ENCODE results near the gene SLC24A3. TPM values are rescaled to one million over a fixed set of nuclear protein-coding genes. Genes with fewer than 3 reads are reported as not detected.

The SLC24A3 gene
- total and polyA plus RNA-seq, 5 donors, result 0.57 to 1.1 (median 0.76) TPM

DNA sequence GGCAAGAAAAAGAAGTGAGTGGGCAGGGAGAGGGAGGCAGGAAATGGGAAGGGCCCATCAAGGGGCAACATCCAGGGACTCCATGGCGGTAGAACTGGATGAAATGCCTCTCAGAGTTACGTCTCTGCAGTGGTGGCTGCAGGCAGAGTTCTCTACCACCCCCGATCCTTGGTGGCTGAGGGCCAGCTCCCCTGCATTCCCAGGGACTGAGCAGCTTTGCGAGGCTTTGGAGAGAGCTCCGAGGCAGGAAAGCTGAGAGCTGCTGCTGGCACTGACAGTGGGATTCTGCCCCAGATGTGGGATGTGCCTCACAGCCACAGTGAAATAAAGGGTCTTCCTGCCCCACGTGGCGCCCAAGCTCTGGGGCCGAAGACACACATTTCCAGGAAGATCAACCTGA, 236.6 kb downstream of the SLC24A3 start:
- DNase-seq, result peak in 1 of 3 donors; percentile 47
- intact Hi-C loops (cut with DNase I), result no loop called here
- no peaks in the 10 kb centered on the region for H3K27me3 ChIP-seq (ENCODE audit: control insufficient read depth, insufficient read depth)

DNA sequence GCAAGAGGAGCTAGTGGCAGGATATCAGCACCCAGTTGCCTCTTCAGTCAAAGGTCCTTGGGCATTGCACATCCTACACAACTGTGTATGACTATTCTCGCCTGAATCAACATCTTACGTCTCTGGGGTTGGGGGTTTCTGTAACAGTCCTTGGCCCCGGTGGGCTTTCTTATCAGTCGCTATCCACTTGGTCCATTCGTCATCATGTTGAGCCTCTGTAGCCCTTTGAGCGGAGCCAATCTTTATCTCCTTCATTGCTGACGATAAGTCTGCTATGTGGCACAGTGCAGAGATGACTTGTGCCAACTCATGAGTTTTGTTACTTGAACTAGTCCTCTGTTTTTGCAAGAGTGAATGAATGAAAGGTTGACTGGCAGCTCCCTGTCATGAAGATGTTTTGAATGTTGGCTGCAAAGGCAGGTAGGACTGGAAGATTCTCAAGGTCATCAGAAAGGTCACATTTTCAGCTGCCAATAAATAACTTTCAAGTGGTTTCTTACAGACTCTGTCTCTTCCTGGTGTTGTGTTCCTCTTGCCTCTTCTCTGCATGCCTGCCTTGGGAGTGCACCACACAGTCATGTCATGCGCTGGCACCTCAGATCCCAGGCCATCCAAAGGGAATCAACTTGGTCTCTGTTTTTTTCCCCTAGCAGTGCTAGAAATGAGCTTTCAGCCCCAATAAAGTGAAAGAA, 238.9 kb downstream of the SLC24A3 start:
- H3K27me3 ChIP-seq (ENCODE audit: control insufficient read depth, insufficient read depth), result no peaks in the 10 kb centered on the region
- DNase-seq (no peak), ATAC-seq (no peak)
- no peak overlapping the region for H3K27ac ChIP-seq (ENCODE audit: low read length)
- H3K9me3 ChIP-seq (ENCODE audit: control insufficient read depth, low read length), result no peaks in the 10 kb centered on the region
- WGBS, result 50% methylated on average over 8 of the region's 8 CpGs
- no peak overlapping the region for H3K4me3 ChIP-seq (ENCODE audit: low read length)
- intact Hi-C loops (cut with DNase I), result no loop called here
- no peaks in the 10 kb centered on the region for H3K4me1 ChIP-seq (ENCODE audit: control insufficient read depth, insufficient read depth, low read length)

More for the DNA sequence above, 236.6 kb downstream of the SLC24A3 start:
- Histone ChIP-seq H3K27ac (ENCODE audit: low read length) (no peak overlapping the region), H3K9me3 (ENCODE audit: control insufficient read depth, low read length) (no peaks in the 10 kb centered on the region), H3K4me1 (ENCODE audit: control insufficient read depth, insufficient read depth, low read length) (no peaks in the 10 kb centered on the region), H3K4me3 (ENCODE audit: low read length) (no peak overlapping the region)
- WGBS, result 59% methylated on average over 8 of the region's 8 CpGs
- no peak for ATAC-seq

- ATAC-seq (no peak), DNase-seq (no peak)
- H3K4me3 ChIP-seq (ENCODE audit: low read length), result no peak overlapping the region
- H3K4me1 ChIP-seq (ENCODE audit: control insufficient read depth, insufficient read depth, low read length), result no peaks in the 10 kb centered on the region
- no peak overlapping the region for H3K27ac ChIP-seq (ENCODE audit: low read length)
- H3K27me3 ChIP-seq (ENCODE audit: control insufficient read depth, insufficient read depth), result no peaks in the 10 kb centered on the region
- WGBS, result 59% methylated on average over 9 of the region's 9 CpGs
- intact Hi-C loops (cut with DNase I), result no loop called here
- H3K9me3 ChIP-seq (ENCODE audit: control insufficient read depth, low read length), result no peaks in the 10 kb centered on the region
These were observed 239.5 kb downstream of the SLC24A3 start for GRCh38 chr20:19451923-19452295.

DNA sequence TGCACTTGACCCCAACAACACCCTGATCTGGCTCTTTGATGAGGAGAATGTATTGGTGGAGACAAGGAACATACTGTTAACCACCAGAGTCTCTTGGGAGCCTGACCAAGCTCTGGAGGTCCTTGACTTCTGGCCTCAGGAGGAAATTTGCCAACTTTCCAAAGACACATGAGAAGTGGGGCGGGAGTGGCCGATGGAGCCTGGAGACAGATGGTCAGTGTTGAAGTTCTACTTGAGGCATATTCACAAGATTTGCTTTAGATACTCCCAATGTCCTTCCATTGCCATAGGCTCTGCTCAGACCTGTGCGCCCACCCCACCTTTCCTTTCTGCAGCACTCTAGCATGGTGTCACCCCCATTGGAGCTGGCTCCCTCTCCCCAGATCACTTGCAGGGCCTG, 241.0 kb downstream of the SLC24A3 start:
- Histone ChIP-seq H3K27ac (ENCODE audit: low read length) (no peak overlapping the region), H3K4me3 (ENCODE audit: low read length) (no peak overlapping the region), H3K27me3 (ENCODE audit: control insufficient read depth, insufficient read depth) (no peaks in the 10 kb centered on the region), H3K9me3 (ENCODE audit: control insufficient read depth, low read length) (no peaks in the 10 kb centered on the region), H3K4me1 (ENCODE audit: control insufficient read depth, insufficient read depth, low read length) (no peaks in the 10 kb centered on the region)
- ATAC-seq (no peak), DNase-seq (no peak)
- 91% methylated on average over 3 of the region's 3 CpGs for WGBS
- intact Hi-C loops (cut with DNase I), result no loop called here

GRCh38 chr20:19453862-19454261, 241.4 kb downstream of the SLC24A3 start:
- WGBS, result 81% methylated on average over 6 of the region's 6 CpGs
- ATAC-seq, result no peak

GRCh38 chr20:19456595-19457395, 244.4 kb downstream of the SLC24A3 start:
- Histone ChIP-seq H3K4me1 (ENCODE audit: control insufficient read depth, insufficient read depth, low read length) (no peaks in the 10 kb centered on the region), H3K27me3 (ENCODE audit: control insufficient read depth, insufficient read depth) (no peaks in the 10 kb centered on the region), H3K4me3 (ENCODE audit: low read length) (no peak overlapping the region), H3K9me3 (ENCODE audit: control insufficient read depth, low read length) (no peaks in the 10 kb centered on the region), H3K27ac (ENCODE audit: low read length) (no peak overlapping the region)
- DNase-seq, result no peak
- intact Hi-C loops (cut with DNase I), result no loop called here
- ATAC-seq, result no peak
- 56% methylated on average over 2 of the region's 2 CpGs for WGBS

More at GRCh38 chr20:19453862-19454261, 241.4 kb downstream of the SLC24A3 start:
- Histone ChIP-seq H3K4me1 (ENCODE audit: control insufficient read depth, insufficient read depth, low read length) (no peaks in the 10 kb centered on the region), H3K4me3 (ENCODE audit: low read length) (no peak overlapping the region), H3K27ac (ENCODE audit: low read length) (no peak overlapping the region), H3K9me3 (ENCODE audit: control insufficient read depth, low read length) (no peaks in the 10 kb centered on the region), H3K27me3 (ENCODE audit: control insufficient read depth, insufficient read depth) (no peaks in the 10 kb centered on the region)
- intact Hi-C loops (cut with DNase I), result no loop called here
- no peak for DNase-seq

DNA sequence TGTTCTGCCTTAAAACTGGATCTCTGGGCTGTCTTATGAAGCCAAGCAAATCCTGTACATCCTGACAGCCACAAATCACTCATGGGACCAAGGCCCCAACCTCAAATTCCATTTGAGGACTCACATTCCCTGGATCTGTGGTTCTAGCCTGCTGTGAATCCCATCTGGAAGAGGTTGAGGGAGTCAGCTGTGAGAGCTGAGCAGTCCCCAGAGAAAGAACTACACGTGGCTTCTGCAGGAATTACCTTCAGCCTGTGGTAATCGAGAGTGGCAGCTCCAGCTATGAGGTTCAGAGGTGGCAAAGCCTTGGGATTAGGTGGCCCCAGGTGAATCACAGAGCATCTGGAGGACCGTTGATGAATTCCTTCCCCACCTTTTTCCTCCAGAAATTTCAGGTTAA, 245.2 kb downstream of the SLC24A3 start:
- DNase-seq (no peak), ATAC-seq (no peak)
- no peaks in the 10 kb centered on the region for H3K9me3 ChIP-seq (ENCODE audit: control insufficient read depth, low read length)
- intact Hi-C loops (cut with DNase I), result no loop called here
- no peaks in the 10 kb centered on the region for H3K4me1 ChIP-seq (ENCODE audit: control insufficient read depth, insufficient read depth, low read length)
- no peak overlapping the region for H3K27ac ChIP-seq (ENCODE audit: low read length)
- no peak overlapping the region for H3K4me3 ChIP-seq (ENCODE audit: low read length)
- 65% methylated on average over 3 of the region's 3 CpGs for WGBS
- H3K27me3 ChIP-seq (ENCODE audit: control insufficient read depth, insufficient read depth), result no peaks in the 10 kb centered on the region

DNA sequence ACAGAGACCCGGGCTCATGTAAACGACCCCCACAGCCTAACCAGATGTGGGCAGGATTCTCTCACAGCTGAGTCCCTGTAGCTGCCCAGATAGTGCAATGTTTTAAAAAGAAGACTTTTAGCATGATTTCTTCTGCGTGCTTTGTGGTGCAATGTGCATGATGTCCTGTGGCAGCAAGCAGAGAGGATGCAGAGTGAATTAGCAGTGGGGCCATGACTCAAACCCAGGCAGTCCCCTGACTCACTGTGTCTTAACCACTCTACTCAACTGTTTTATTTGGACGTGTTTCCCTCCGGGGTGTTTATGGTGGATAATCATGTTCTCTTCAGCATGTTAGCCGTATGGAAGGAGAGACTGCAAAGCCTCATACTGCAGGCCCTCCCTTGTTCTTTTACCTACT, 247.9 kb downstream of the SLC24A3 start:
- Histone ChIP-seq H3K27ac (ENCODE audit: low read length) (no peak overlapping the region), H3K27me3 (ENCODE audit: control insufficient read depth, insufficient read depth) (no peaks in the 10 kb centered on the region), H3K4me3 (ENCODE audit: low read length) (no peak overlapping the region), H3K4me1 (ENCODE audit: control insufficient read depth, insufficient read depth, low read length) (no peaks in the 10 kb centered on the region), H3K9me3 (ENCODE audit: control insufficient read depth, low read length) (no peaks in the 10 kb centered on the region)
- ATAC-seq, result no peak
- WGBS, result 73% methylated on average over 6 of the region's 6 CpGs
- DNase-seq, result no peak
- intact Hi-C loops (cut with DNase I), result no loop called here

DNA sequence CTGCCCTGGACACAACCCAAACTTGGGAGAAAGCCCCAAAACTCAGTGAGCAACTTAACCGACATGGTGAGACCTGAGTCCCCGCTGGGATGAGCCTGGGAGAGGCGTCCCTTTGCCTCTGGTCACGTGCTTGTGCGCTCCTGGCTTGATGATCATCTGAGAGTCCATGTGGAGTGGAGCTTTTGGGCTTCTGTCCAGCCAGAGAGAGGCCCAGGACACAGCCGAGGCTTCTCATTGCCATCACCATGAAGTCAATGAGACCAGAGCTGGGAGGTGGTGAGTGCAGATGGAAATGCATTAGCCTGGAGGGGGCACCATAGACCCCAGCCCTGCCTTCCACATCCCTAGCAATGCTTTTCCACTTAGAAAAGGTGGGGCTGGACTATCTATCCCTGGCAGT, 250.0 kb downstream of the SLC24A3 start:
- ATAC-seq (no peak), DNase-seq (no peak)
- H3K4me1 ChIP-seq (ENCODE audit: control insufficient read depth, insufficient read depth, low read length), result no peaks in the 10 kb centered on the region
- no peak overlapping the region for H3K4me3 ChIP-seq (ENCODE audit: low read length)
- intact Hi-C loops (cut with DNase I), result no loop called here
- no peaks in the 10 kb centered on the region for H3K27me3 ChIP-seq (ENCODE audit: control insufficient read depth, insufficient read depth)
- no peak overlapping the region for H3K27ac ChIP-seq (ENCODE audit: low read length)
- 79% methylated on average over 6 of the region's 6 CpGs for WGBS
- H3K9me3 ChIP-seq (ENCODE audit: control insufficient read depth, low read length), result no peaks in the 10 kb centered on the region

DNA sequence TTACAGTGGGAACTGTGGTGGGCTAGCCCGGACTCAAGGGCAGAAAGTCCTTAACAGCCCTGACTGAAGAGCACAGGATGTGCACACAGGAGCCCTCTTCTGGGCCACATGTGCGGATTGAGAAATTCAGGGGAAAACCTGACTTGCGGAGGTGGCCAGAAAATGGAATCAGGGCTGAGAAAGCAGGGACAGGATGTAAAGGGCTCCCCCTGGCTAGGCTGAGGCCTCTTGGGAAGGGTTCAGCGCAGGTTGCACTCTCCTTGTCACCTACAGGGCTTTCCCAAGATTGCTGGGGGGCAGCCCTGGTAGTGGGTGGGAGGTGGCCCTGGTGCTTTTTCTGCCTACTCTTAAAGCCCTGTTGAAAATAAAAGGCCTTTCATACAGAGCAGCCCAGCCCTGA, 251.2 kb downstream of the SLC24A3 start:
- H3K4me3 ChIP-seq (ENCODE audit: low read length), result no peak overlapping the region
- no peaks in the 10 kb centered on the region for H3K27me3 ChIP-seq (ENCODE audit: control insufficient read depth, insufficient read depth)
- intact Hi-C loops (cut with DNase I), result no loop called here
- WGBS, result 93% methylated on average over 4 of the region's 4 CpGs
- no peak overlapping the region for H3K27ac ChIP-seq (ENCODE audit: low read length)
- H3K9me3 ChIP-seq (ENCODE audit: control insufficient read depth, low read length), result no peaks in the 10 kb centered on the region
- no peak for ATAC-seq
- no peak for DNase-seq
- H3K4me1 ChIP-seq (ENCODE audit: control insufficient read depth, insufficient read depth, low read length), result no peaks in the 10 kb centered on the region

DNA sequence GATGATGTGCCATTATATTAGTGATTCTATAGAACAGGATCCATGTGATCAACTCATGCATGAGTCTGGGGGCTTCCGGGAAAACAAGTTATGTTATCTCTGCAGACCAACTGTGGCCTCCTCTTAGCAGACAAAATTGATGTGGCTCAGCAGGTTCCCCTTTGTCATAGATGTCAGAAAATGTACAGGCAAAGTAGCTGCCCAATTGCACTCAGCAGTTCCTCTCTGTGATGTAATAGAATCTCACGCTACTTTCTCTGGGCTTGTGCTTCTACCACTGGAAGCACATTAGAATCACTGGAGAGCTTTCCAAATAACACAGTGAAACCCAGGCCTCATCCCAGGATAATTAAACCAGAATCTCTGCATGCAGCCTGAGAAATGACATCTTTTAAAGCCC, 253.1 kb downstream of the SLC24A3 start:
- intact Hi-C loops (cut with DNase I), result no loop called here
- H3K27me3 ChIP-seq (ENCODE audit: control insufficient read depth, insufficient read depth), result no peaks in the 10 kb centered on the region
- 48% methylated on average over 2 of the region's 2 CpGs for WGBS
- ATAC-seq (no peak), DNase-seq (no peak)
- no peak overlapping the region for H3K4me3 ChIP-seq (ENCODE audit: low read length)
- H3K27ac ChIP-seq (ENCODE audit: low read length), result no peak overlapping the region
- H3K4me1 ChIP-seq (ENCODE audit: control insufficient read depth, insufficient read depth, low read length), result no peaks in the 10 kb centered on the region
- no peaks in the 10 kb centered on the region for H3K9me3 ChIP-seq (ENCODE audit: control insufficient read depth, low read length)

All from right cardiac atrium (tissue), 5 donors.